A172 (cell line): ENCODE results near the gene FLAD1. TPM values are rescaled to one million over a fixed set of nuclear protein-coding genes. Genes with fewer than 3 reads are reported as not detected.

Source experiments
- DNase-seq: peaks from one replicate; pipeline ENCODE4 v3.0.0-alpha.2; 2015; ENCODE audit warnings: low spot score
- total RNA-seq: library from RNA; depleted of rRNA; stranded (reverse); fragments of >200 nt; shearing (Covaris generic); gene quantifications from 2 replicates; pipeline ENCODE4 v1.2.3, GENCODE V29; 2014

Gene FLAD1
- total RNA-seq, 1 experiment from 2014 or later = 65.9 TPM

- DNase-seq = no peak
Measured at GRCh38 chr1:154988058-154988954, 5.2 kb downstream of the FLAD1 start.

DNA sequence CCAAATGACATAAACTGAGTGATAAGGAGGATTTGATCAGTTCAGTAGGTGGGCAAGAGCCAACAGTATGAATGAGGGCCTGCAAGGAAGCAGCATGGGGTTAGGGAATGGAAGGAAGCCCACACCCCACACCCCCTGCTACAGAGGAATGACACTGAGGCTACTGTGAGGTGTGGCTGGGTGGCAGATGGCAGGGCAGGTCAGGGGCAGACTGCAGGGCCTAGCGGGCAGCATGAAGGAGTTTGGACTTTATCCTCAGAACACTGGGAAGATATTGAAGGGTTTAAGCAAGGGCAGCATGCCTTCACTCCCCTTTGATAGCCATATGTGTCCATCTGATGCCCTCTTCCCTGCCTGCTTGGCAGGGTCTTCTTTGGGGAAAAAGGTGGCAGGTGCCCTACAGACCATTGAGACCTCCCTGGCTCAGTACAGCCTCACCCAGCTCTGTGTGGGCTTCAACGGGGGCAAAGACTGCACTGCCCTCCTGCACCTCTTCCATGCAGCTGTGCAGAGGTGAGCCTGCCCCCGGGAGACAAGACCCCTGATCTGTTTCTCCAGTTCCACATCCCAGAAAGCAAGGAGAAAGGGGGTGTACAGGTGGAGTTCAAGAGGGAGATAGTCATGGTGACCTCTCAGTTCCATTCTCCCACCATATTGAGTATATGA, 6.2 kb downstream of the FLAD1 start:
- no peak for DNase-seq

DNA sequence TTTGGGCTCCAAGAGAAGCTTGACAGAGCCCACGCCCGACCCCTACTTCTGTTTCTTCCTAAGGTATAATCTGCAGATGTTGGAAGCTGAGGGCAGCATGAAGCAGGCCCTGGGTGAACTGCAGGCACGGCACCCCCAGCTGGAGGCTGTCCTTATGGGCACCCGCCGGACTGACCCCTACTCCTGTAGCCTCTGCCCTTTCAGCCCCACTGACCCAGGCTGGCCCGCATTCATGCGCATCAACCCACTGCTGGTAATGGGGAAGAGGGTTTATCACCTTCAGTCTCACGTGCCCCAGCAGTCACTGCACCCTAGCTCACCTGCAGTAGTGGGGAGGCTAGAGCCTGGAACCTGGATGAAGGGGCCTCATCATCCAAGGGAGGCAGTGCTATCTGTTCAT, 7.1 kb downstream of the FLAD1 start:
- no peak for DNase-seq

GRCh38 chr1:154992721-154993571, 9.8 kb downstream of the FLAD1 start:
- DNase-seq = peak; percentile 78

GRCh38 chr1:154993572-154994268, 10.6 kb downstream of the FLAD1 start, which contains the start of gene LENEP:
Gene LENEP, plus strand, starts transcription at chr1:154993586. Its CDS starts 22 bp downstream, at chr1:154993608.
- no peak for DNase-seq

GRCh38 chr1:154994269-154994587, 11.1 kb downstream of the FLAD1 start:
- DNase-seq = no peak

DNA sequence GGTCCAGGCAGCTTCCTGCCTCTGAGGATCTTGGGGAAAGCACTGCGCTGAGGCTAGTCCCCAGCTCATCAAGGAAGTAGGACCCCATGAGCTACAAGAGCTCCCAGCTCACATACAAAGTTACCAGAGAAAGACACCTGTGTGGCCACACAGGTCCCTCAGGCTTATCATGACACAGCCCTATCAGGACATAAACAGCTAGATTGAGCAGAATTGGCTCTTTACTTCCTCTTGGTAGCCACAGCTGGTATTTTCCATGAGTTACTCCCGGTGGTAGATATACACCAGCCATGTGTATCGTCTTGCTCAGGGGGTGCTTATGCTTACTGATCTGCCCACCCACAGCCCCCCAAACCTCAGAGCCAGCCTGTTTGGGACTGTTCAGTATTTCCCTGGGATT, 11.4 kb downstream of the FLAD1 start:
- DNase-seq = no peak

DNA sequence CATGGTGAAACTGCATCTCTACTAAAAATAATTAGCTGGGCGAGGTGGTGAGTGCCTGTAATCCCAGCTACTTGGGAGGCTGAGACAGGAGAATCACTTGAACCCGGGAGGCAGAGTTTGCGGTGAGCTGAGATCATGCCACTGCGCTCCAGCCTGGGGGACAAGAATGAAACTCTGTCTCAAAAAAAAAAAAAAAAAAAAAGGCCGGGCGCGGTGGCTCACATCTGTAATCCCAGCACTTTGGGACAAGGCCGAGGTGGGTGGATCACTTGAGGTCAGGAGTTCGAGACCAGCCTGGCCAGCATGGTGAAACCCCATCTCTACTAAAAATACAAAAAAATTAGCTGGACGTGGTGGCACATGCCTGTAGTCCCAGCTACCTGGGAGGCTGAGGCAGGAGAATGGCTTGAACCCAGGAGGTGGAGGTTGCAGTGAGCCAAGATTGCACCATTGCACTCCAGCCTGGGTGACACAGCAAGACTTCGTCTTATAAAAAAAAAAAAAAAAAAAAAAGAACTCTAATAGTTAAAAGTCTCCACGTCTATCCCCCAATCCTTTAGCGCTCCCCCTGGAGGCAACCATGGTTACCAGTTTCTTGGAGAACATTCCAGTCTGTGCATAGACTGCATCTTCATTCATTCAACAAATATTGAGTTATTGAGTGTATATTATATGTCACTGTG, 12.3 kb downstream of the FLAD1 start:
- peak; percentile 71 for DNase-seq

DNA sequence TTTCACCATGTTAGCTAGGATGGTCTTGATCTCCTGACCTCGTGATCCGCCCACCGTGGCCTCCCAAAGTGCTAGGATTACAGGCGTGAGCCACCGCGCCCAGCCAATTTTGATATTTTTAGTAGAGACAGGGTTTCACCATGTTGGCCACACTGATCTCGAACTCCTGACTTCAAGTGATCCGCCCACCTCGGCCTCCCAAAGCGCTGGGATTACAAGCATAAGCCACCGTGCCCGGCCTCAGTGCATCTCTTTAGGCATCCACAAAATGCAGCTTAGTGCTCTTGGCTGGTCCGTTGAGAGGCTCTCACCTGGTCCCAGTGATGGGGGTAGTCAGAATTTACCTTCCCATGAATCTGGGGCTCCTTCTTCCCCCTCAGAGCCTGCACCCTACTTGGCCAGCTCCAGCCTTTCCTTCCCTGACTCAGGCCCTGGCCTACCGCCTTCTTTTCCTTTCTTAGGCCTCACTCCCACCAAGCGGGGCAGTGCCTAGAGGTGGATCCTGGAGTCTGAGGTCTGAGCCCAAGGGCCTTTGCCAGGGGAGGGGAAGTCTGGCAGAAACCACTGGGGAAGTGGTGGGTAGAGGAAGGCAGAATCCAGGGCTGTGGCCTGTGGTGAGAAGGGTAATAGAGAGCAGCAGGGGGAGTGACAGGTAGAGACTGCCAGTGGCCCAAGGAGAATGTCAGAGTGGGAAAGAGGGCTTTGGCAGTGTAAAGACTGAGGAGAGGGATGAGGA, 14.0 kb downstream of the FLAD1 start:
- no peak for DNase-seq

GRCh38 chr1:154998201-154998780, 15.1 kb downstream of the FLAD1 start:
- DNase-seq = no peak

DNA sequence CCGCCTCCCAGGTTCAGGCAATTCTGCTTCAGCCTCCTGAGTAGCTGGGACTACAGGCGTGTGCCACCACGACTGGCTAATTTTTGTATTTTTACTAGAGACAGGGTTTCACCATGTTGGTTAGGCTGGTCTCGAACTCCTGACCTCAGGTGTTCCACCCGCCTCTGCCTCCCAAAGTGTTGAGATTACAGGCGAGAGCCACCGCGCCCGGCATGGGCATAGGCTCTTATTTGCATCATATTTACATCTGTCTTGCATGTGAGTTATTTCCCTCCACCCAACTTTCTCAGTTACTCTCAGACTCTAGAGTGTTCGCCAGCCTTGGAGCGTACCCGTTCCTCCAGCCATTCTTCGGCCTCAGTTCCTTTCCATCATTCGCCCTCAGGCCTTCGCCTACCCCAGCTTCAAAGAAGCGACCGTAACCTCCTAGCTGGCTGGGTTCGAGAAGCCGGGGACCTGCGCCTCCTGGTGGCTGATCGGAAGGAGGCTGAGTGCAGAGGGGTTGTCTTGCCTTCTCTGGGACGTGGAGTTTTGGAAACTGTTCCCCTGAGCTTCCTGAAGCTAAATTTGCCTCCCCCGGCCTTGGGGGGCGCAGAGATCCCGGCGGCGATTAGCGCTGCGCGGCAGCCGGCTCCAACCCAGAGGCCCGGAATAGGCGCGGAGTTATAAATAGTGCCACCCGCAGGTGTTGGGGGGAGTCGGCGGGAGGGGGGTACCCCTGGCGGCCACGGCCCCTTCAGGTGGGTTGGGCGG, 15.8 kb downstream of the FLAD1 start:
- no peak for DNase-seq

DNA sequence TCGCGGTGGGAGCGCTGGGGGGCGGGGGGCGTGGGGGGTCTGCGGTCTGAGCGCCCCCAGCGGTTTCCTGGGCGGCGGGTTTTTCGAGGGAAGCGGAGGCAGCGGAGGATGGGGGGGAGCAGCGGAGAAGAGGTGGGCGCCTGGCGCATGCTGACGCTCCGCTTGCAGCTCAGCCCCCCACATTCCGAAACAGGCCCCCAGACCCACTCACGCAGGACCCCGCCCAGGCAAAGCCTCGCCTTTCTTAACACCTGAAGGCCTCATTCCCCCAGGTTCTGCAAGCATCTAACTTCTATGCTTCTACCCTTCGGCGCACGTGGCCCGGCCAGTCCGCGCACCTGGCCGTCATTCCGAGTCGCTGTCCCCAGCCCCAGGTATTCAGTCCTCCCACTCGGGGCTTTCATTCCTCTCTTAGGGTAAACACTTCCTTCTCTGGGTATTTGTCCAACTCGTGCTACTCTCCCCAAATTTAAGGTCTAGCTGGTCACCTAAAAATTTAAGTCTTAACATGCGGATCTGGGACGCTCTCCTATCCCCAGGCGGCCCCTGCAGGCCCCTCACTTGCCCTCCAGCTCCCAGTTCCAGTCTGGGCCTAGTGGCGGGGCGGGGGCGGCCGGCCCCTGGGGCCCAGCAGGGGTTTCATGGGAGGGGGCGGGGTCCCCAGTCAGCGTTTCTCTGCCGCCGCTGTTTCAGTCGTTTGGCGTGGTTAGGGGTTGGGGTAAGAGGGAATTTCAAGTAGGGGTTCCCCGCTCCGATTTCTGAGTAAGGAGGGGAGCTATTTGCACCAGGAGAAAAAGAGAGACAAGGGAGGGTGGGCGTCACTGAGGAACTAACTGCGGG, 16.6 kb downstream of the FLAD1 start:
- DNase-seq = no peak

DNA sequence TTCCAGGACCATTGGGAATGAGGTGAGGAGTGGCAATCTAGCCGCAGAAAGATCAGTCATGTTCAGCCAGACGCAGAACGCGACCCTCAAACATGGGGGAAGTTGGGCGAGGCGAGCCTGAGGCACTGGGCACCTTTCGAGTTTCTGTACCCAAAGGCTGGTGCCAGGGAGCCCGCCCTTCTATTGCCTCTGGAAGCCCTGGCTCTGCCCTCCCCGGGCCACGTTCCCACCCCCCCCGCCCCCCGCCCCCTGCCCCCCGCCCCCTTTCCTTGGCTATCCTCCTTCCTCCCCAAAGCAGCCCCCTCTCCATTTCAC, 17.2 kb downstream of the FLAD1 start:
- DNase-seq = no peak

GRCh38 chr1:155000726-155001424, 17.7 kb downstream of the FLAD1 start:
- peak; percentile 84 for DNase-seq

GRCh38 chr1:155001425-155001674, 18.2 kb downstream of the FLAD1 start:
- no peak for DNase-seq

DNA sequence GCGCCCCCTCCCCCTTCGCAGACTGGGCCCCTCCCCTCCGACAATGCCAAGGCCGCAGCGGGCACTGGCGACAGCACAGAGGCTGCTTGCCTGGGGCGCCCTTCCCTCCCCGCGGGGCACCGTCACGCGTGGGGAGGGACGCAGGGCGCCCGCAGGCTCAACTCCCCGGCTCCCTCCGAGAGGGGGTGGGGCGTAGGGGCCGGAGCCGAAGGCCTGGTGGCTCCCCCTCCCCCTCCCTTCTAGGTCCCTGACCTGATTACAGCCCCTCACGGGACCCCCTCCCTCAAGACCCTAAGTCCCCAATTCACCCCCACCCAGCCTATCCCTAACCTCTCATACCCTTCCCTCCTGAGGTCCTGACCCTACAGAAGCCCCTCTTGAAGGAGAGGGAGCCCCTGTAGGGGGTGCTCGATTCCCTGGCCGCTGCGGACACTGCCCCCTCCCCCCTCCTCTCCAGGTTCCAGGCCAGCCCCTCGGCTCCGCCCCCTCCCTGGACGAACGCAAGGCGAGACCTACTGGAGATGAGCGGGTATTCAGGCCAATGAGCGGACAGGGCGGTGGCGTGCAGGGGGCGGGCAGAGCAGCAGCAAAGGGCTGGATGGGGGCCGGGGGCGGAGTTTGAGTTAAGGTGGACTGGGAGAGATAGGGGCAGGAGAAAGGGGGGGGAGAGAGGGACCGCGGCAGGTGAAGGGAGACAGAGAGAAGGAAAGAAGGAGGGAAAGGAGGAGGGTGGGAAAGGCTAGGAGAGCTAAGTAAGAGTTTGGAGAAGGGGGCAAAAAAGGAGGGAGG, 18.7 kb downstream of the FLAD1 start:
- peak; percentile 98 for DNase-seq
